Sigmoid colon (tissue), 4 donors: ENCODE measurements around the gene PGLYRP1.

Experiments used
- EP300 ChIP-seq, 4 donors: sonication (generic); formaldehyde crosslinking; IDR thresholded peaks; one replicate each; pipeline ENCODE4 v1.6.1; 2017; ENCODE audit warnings: antibody characterized with exemption in 4 of 4
- TF ChIP-seq, protein P1 (sequence below), 4 experiments: fragments of 450-650 bp in 3 of 4; fragments of 200-600 bp in 1 of 4; IDR thresholded peaks; one replicate each; pipeline ENCODE4 v1.5.1; 2016 to 2019; ENCODE audit warnings: antibody characterized with exemption in 4 of 4, mild to moderate bottlenecking in 3 of 4, moderate library complexity in 2 of 4

DNA sequence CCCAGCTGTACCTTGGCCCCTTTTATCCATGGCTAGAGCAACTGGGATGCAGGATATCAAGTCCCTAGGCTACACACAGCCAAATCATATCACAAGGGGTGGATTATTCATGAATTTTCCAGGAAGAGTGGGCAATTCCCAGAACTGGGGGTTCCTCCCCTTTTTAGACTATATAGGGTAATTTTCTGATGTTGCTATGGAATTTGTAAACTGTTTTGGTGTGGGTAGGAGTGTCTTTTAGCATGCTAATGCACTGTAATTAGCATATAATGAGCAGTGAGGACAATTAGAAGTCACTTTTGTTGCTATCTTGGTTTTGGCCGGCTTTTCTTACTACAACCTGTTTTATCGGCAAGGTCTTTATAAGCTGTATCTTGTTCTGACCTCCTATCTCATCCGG lies 35.9 kb upstream of the PGLYRP1 start:
- TF ChIP-seq, protein P1, sequence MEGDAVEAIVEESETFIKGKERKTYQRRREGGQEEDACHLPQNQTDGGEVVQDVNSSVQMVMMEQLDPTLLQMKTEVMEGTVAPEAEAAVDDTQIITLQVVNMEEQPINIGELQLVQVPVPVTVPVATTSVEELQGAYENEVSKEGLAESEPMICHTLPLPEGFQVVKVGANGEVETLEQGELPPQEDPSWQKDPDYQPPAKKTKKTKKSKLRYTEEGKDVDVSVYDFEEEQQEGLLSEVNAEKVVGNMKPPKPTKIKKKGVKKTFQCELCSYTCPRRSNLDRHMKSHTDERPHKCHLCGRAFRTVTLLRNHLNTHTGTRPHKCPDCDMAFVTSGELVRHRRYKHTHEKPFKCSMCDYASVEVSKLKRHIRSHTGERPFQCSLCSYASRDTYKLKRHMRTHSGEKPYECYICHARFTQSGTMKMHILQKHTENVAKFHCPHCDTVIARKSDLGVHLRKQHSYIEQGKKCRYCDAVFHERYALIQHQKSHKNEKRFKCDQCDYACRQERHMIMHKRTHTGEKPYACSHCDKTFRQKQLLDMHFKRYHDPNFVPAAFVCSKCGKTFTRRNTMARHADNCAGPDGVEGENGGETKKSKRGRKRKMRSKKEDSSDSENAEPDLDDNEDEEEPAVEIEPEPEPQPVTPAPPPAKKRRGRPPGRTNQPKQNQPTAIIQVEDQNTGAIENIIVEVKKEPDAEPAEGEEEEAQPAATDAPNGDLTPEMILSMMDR (IDR thresholded peaks at IDR 0.05) = no peak
- TF ChIP-seq EP300 (IDR thresholded peaks at IDR 0.05) = no peak
